Measurements from ENCODE around the gene CHPF2.

CHPF2 gene

DNA sequence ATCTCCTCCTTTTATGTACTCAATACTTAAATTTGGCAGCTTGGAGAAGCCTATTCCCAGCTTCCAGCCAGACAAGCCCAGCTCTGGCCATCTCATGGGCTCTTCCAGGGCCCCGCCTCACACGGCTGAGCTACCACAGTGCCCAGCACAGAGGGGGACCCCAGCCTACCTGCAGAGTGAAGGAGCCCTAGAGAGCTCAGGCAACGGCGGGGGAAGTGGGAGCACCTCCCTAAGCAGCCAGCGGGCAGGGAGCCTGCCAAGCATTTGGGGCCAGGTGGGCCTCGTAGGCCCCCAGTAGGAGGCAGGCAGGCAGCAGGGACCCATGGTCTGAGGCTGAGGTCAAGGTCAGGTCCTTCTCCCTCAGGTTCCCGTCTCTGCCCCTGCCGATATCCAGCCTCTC lies 45.3 kb downstream of the CHPF2 start:
- H3K4me1 ChIP-seq (ENCODE audit: control insufficient read depth, insufficient read depth, low read length) = no peaks in the 10 kb centered on the region
- H3K27ac ChIP-seq (ENCODE audit: extremely low read depth, low read depth, low read length) = no peak overlapping the region
- peaks cover 0 to 8% of the 10 kb centered on the region in 2 experiments; a peak in 1 of 3 replicates for H3K36me3 ChIP-seq (ENCODE audit: control insufficient read depth in 2 of 2, insufficient read depth in 1 of 2, low read length in 2 of 2)
- no peaks in the 10 kb centered on the region for H3K9me3 ChIP-seq (ENCODE audit: control insufficient read depth, insufficient read depth, low read depth, low read length)
- ChIA-PET POLR2A (interaction anchor here (0.6 to 1.5 kb wide), 6 partner anchors 9 to 51 kb away, joined by 3 to 7 read pairs (median 4); partner anchors contain the start of gene ABCF2), CTCF (interaction anchor here (0.9 kb wide), 1 partner anchor 26 kb away, joined by 3 read pairs; no protein-coding TSS in a partner anchor)
- TF ChIP-seq ZSCAN23 (tag by site-specific recombination; IDR thresholded peaks at IDR 0.05) = no peak
- peak; percentile 60; the same call in 1 of the 2 replicates for TF ChIP-seq ZIC2 (tag by site-specific recombination; IDR thresholded peaks at IDR 0.05)
- no peak overlapping the region for H3K4me3 ChIP-seq (ENCODE audit: low read depth, low read length)

DNA sequence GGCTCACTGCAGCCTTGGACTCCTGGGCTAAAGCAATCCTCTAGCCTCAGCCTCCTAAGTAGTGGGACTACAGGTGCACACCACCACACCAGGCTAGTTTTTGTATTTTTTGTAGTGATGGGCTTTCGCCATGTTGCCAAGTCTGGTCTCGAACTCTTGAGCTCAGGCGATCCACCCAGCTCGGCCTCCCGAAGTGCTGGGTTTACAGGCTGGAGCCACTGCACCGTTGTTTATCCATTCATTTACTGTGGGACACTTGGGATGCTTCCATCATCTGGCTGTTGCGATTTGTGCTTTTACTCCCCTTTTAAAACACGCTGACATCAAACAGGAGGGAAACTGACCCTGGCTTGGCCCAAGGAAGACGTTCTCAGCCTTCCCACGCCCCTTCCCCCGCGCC lies 46.7 kb downstream of the CHPF2 start:
- no peak overlapping the region for H3K27ac ChIP-seq (ENCODE audit: extremely low read depth, low read depth, low read length)
- H3K4me1 ChIP-seq (ENCODE audit: control insufficient read depth, insufficient read depth, low read length) = no peaks in the 10 kb centered on the region
- peaks cover 0 to 8% of the 10 kb centered on the region in 2 experiments; a peak in 1 of 3 replicates for H3K36me3 ChIP-seq (ENCODE audit: control insufficient read depth in 2 of 2, insufficient read depth in 1 of 2, low read length in 2 of 2)
- no peak overlapping the region for H3K4me3 ChIP-seq (ENCODE audit: low read depth, low read length)
- H3K9me3 ChIP-seq (ENCODE audit: control insufficient read depth, insufficient read depth, low read depth, low read length) = no peaks in the 10 kb centered on the region
- ChIA-PET POLR2A (no interaction called here), CTCF (interaction anchor here (0.6 kb wide), 1 partner anchor 293 kb away, joined by 3 read pairs; no protein-coding TSS in a partner anchor)
- TF ChIP-seq, protein P1, sequence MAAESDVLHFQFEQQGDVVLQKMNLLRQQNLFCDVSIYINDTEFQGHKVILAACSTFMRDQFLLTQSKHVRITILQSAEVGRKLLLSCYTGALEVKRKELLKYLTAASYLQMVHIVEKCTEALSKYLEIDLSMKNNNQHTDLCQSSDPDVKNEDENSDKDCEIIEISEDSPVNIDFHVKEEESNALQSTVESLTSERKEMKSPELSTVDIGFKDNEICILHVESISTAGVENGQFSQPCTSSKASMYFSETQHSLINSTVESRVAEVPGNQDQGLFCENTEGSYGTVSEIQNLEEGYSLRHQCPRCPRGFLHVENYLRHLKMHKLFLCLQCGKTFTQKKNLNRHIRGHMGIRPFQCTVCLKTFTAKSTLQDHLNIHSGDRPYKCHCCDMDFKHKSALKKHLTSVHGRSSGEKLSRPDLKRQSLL (tag by site-specific recombination; IDR thresholded peaks at IDR 0.05) = no peak
- TF ChIP-seq ZNF341 (tag by site-specific recombination; IDR thresholded peaks at IDR 0.05; ENCODE audit: low read depth) (0 out of 2 replicates have a peak, but pooled peaks have one; percentile 13), ZNF133 (tag by site-specific recombination; IDR thresholded peaks at IDR 0.05) (peak; percentile 69), ZNF416 (tag by site-specific recombination; IDR thresholded peaks at IDR 0.05) (no peak), KLF8 (tag by site-specific recombination; IDR thresholded peaks at IDR 0.05) (no peak), ZNF10 (tag by site-specific recombination; IDR thresholded peaks at IDR 0.05) (no peak)
- TF ChIP-seq, protein P2, sequence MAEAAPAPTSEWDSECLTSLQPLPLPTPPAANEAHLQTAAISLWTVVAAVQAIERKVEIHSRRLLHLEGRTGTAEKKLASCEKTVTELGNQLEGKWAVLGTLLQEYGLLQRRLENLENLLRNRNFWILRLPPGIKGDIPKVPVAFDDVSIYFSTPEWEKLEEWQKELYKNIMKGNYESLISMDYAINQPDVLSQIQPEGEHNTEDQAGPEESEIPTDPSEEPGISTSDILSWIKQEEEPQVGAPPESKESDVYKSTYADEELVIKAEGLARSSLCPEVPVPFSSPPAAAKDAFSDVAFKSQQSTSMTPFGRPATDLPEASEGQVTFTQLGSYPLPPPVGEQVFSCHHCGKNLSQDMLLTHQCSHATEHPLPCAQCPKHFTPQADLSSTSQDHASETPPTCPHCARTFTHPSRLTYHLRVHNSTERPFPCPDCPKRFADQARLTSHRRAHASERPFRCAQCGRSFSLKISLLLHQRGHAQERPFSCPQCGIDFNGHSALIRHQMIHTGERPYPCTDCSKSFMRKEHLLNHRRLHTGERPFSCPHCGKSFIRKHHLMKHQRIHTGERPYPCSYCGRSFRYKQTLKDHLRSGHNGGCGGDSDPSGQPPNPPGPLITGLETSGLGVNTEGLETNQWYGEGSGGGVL (tag by site-specific recombination; IDR thresholded peaks at IDR 0.05) = no peak

DNA sequence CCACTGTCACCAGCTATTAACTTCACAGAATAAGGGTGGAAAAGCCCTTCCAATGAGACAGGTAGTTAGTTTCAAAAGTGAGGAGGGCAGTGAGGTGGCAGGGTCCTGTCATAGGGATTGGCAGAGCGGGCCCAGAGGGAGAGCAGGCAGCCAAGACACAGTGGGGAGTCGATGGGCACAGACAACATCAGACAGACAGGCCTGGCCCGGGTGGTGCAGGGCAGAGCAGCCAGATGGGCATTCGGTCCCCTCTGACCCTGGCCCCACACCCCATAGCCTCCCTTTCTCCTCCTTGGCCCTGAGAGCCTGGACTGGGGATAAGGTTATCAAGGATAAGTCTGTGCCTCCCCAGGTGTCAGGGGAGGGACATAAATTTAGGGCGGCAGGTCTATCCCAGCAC lies 47.6 kb downstream of the CHPF2 start:
- no peaks in the 10 kb centered on the region for H3K4me1 ChIP-seq (ENCODE audit: control insufficient read depth, insufficient read depth, low read length)
- no peak overlapping the region for H3K27ac ChIP-seq (ENCODE audit: extremely low read depth, low read depth, low read length)
- CTCF ChIA-PET = interaction anchor here (1.0 kb wide), 1 partner anchor 35 kb away, joined by 5 read pairs; no protein-coding TSS in a partner anchor
- H3K9me3 ChIP-seq (ENCODE audit: control insufficient read depth, insufficient read depth, low read depth, low read length) = no peaks in the 10 kb centered on the region
- TF ChIP-seq ZNF558 (tag by site-specific recombination; IDR thresholded peaks at IDR 0.05) (no peak), ZNF473 (tag by site-specific recombination; IDR thresholded peaks at IDR 0.05) (no peak), ZNF626 (tag by site-specific recombination; IDR thresholded peaks at IDR 0.05) (no peak), WT1 (tag by site-specific recombination; IDR thresholded peaks at IDR 0.05) (no peak), SALL2 (tag by site-specific recombination; IDR thresholded peaks at IDR 0.05; ENCODE audit: borderline replicate concordance) (no peak), ZNF211 (tag by site-specific recombination; IDR thresholded peaks at IDR 0.05; ENCODE audit: low read depth) (no peak), ZBTB21 (tag by site-specific recombination; IDR thresholded peaks at IDR 0.05) (no peak), ZNF324 (tag by site-specific recombination; IDR thresholded peaks at IDR 0.05) (no peak), ZNF140 (tag by site-specific recombination; IDR thresholded peaks at IDR 0.05) (no peak), ZNF223 (tag by site-specific recombination; IDR thresholded peaks at IDR 0.05) (no peak), SCRT1 (tag by site-specific recombination; IDR thresholded peaks at IDR 0.05; ENCODE audit: borderline replicate concordance) (no peak)
- TF ChIP-seq, protein P3, sequence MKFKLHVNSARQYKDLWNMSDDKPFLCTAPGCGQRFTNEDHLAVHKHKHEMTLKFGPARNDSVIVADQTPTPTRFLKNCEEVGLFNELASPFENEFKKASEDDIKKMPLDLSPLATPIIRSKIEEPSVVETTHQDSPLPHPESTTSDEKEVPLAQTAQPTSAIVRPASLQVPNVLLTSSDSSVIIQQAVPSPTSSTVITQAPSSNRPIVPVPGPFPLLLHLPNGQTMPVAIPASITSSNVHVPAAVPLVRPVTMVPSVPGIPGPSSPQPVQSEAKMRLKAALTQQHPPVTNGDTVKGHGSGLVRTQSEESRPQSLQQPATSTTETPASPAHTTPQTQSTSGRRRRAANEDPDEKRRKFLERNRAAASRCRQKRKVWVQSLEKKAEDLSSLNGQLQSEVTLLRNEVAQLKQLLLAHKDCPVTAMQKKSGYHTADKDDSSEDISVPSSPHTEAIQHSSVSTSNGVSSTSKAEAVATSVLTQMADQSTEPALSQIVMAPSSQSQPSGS (tag by site-specific recombination; IDR thresholded peaks at IDR 0.05; ENCODE audit: low read depth) = no peak
- TF ChIP-seq, protein P4, sequence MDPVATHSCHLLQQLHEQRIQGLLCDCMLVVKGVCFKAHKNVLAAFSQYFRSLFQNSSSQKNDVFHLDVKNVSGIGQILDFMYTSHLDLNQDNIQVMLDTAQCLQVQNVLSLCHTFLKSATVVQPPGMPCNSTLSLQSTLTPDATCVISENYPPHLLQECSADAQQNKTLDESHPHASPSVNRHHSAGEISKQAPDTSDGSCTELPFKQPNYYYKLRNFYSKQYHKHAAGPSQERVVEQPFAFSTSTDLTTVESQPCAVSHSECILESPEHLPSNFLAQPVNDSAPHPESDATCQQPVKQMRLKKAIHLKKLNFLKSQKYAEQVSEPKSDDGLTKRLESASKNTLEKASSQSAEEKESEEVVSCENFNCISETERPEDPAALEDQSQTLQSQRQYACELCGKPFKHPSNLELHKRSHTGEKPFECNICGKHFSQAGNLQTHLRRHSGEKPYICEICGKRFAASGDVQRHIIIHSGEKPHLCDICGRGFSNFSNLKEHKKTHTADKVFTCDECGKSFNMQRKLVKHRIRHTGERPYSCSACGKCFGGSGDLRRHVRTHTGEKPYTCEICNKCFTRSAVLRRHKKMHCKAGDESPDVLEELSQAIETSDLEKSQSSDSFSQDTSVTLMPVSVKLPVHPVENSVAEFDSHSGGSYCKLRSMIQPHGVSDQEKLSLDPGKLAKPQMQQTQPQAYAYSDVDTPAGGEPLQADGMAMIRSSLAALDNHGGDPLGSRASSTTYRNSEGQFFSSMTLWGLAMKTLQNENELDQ (tag by site-specific recombination; IDR thresholded peaks at IDR 0.05; ENCODE audit: low read depth) = no peak
- TF ChIP-seq, protein P5, sequence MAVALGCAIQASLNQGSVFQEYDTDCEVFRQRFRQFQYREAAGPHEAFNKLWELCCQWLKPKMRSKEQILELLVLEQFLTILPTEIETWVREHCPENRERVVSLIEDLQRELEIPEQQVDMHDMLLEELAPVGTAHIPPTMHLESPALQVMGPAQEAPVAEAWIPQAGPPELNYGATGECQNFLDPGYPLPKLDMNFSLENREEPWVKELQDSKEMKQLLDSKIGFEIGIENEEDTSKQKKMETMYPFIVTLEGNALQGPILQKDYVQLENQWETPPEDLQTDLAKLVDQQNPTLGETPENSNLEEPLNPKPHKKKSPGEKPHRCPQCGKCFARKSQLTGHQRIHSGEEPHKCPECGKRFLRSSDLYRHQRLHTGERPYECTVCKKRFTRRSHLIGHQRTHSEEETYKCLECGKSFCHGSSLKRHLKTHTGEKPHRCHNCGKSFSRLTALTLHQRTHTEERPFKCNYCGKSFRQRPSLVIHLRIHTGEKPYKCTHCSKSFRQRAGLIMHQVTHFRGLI (tag by site-specific recombination; IDR thresholded peaks at IDR 0.05) = no peak
- H3K36me3 ChIP-seq (ENCODE audit: control insufficient read depth in 2 of 2, insufficient read depth in 1 of 2, low read length in 2 of 2) = no peaks in the 10 kb centered on the region
- H3K4me3 ChIP-seq (ENCODE audit: low read depth, low read length) = no peak overlapping the region
- POLR2A ChIA-PET = no interaction called here
